Pancreas (tissue), 10 donors: Measurements from ENCODE around the gene SUN1. TPM values are rescaled to one million over a fixed set of nuclear protein-coding genes. Genes with fewer than 3 reads are reported as not detected.

Source experiments
- ATAC-seq, 4 donors: fragments of 200-7000 bp; cut with Tn5 transposase; one replicate each; pipeline versions ENCODE4 v1.8.0 to v1.9.1; 2020; ENCODE audit warnings: mild to moderate bottlenecking in 4 of 4, moderate library complexity in 4 of 4
- DNase-seq, 6 donors: peaks; one replicate each; pipeline ENCODE4 v3.0.0-alpha.2; 2020
- FAIRE-seq: peaks from 2 replicates; lab custom pipeline; 2012; peaks lifted over from hg19 to GRCh38; lab: Jason Lieb, UNC
- H3K27ac ChIP-seq, 4 donors: fragments of 200-600 bp; sonication (generic); 1 replicate in 3 of 4; 2 replicates in 1 of 4; pipeline versions ENCODE4 v1.5.0 to v1.8.0; 2020
- H3K27me3 ChIP-seq, 4 donors: fragments of 200-600 bp; one replicate each; pipeline ENCODE4 v1.8.0; 2021
- H3K36me3 ChIP-seq, 3 donors: fragments of 200-600 bp; sonication (generic) in 1 of 3; one replicate each; pipeline versions ENCODE4 v1.5.0 to v1.8.0; 2020 to 2021
- H3K4me1 ChIP-seq, 3 donors: fragments of 200-600 bp; one replicate each; pipeline ENCODE4 v1.8.0; 2021
- H3K4me3 ChIP-seq, 4 donors: fragments of 200-600 bp; sonication (generic) in 2 of 4; one replicate each; pipeline versions ENCODE4 v1.5.0 to v1.8.0; 2020 to 2021
- H3K9me3 ChIP-seq, 4 donors: fragments of 200-600 bp; one replicate each; pipeline ENCODE4 v1.8.0; 2021
- CTCF ChIP-seq, 4 donors: fragments of 200-600 bp; sonication (generic) in 3 of 4; IDR thresholded peaks; one replicate each; pipeline versions ENCODE4 v1.5.0 to v1.8.0; 2021; ENCODE audit warnings: antibody characterized with exemption in 4 of 4
- WGBS, 2 donors: extraction: QIAGEN DNeasy Blood & Tissue Kit; methylation state at CpG; one replicate each; pipeline ENCODE4 v1.1.7; 2013; 5-methylcytosine and 5-hydroxymethylcytosine counted together
- intact Hi-C, 3 donors: fragments of 100-400 bp; cut with DNase I; formaldehyde crosslinking; loops; one replicate each; pipeline versions ENCODE4 v1.11.1 to v1.14.2; 2022
- polyA plus RNA-seq, 2 donors: library from polyadenylated mRNA; stranded (reverse); fragments of 200-250 nt; gene quantifications; one replicate each; pipeline ENCODE4 v1.2.3, GENCODE V29; 2013
- total RNA-seq, 6 donors: library from RNA; stranded (reverse); fragmentation: NEBNext Ultra II Directional in 4 of 6; extraction: Animal tissue kit (Norgen Biotek cat#: 25700) in 4 of 6; gene quantifications; one replicate each; pipeline versions ENCODE4 v1.2.1 to v1.2.4, GENCODE V29; 2021 to 2023
- donor health status: healthy with polysubstance abuse.
- donor health status: DM: no; HTN: no; CAD: no; lungs with moderate emphysema.
- donor health status: DM: no; HTN: no; CAD: no.
- donor health status: control.
- donor health status: control.
- donor health status: Bipolar disorder and iron deficiency.
- donor health status: DM: yes; HTN: yes; CAD: no.
- donor health status: DM: no; HTN: no; CAD: no.
- donor health status: DM: no; HTN: no; CAD: no.
- donor health status: DM: yes; HTN: yes; CAD: no.

Gene SUN1
- total and polyA plus RNA-seq, 8 donors = 42.6 to 93.2 (median 55.9) TPM

- peaks cover 0 to 22% (median 5%) of the 10 kb centered on the region in 3 donors for H3K36me3 ChIP-seq
- ATAC-seq (no peak), DNase-seq (peak in 1 of 6 donors; percentile 40), FAIRE-seq (no peak)
- no peaks in the 10 kb centered on the region for H3K27me3 ChIP-seq
- intact Hi-C loops = loop anchor here in 1 of 3 donors (10.0 kb wide), 2 partner anchors 55 to 155 kb away; partner anchors contain the start of gene ADAP1
- peaks cover 0 to 4% (median 0%) of the 10 kb centered on the region in 3 donors for H3K4me1 ChIP-seq
- no peak overlapping the region for H3K4me3 ChIP-seq
- no peaks in the 10 kb centered on the region for H3K9me3 ChIP-seq
- no peak overlapping the region for H3K27ac ChIP-seq
- TF ChIP-seq CTCF (IDR thresholded peaks at IDR 0.05) = no peak
- 94 to 95% methylated on average over 16 of the region's 16 CpGs for WGBS, 2 donors
These were observed 67.5 kb downstream of the SUN1 start for GRCh38 chr7:899806-900205.

GRCh38 chr7:900331-901040 is 68.2 kb downstream of the SUN1 start:
- WGBS, 2 donors = 76 to 83% methylated on average over 25 to 26 of the region's 26 CpGs
- DNase-seq (peak in 2 of 6 donors; percentile 36 to 72), ATAC-seq (no peak), FAIRE-seq (no peak)
- Histone ChIP-seq H3K4me1 (peaks cover 0 to 4% (median 0%) of the 10 kb centered on the region in 3 donors), H3K27ac (no peak overlapping the region), H3K4me3 (no peak overlapping the region), H3K9me3 (no peaks in the 10 kb centered on the region), H3K36me3 (peaks cover 0 to 16% (median 2%) of the 10 kb centered on the region in 3 donors), H3K27me3 (no peaks in the 10 kb centered on the region)
- intact Hi-C loops = loop anchor here in 1 of 3 donors (10.0 kb wide), 2 partner anchors 54 to 154 kb away; partner anchors contain the start of gene ADAP1
- no peak for TF ChIP-seq CTCF (IDR thresholded peaks at IDR 0.05)

GRCh38 chr7:901041-901387 is 68.7 kb downstream of the SUN1 start:
- no peaks in the 10 kb centered on the region for H3K9me3 ChIP-seq
- ATAC-seq (peak in 3 of 4 donors; percentile 3 to 45 (median 8)), FAIRE-seq (no peak), DNase-seq (no peak)
- H3K27me3 ChIP-seq = no peaks in the 10 kb centered on the region
- H3K27ac ChIP-seq = no peak overlapping the region
- peaks cover 0 to 11% (median 0%) of the 10 kb centered on the region in 3 donors for H3K36me3 ChIP-seq
- no peak for TF ChIP-seq CTCF (IDR thresholded peaks at IDR 0.05)
- WGBS, 2 donors = 58 to 64% methylated on average over 8 of the region's 8 CpGs
- H3K4me1 ChIP-seq = peaks cover 0 to 4% (median 0%) of the 10 kb centered on the region in 3 donors
- intact Hi-C loops = loop anchor here in 1 of 3 donors (10.0 kb wide), 2 partner anchors 54 to 154 kb away; partner anchors contain the start of gene ADAP1
- no peak overlapping the region for H3K4me3 ChIP-seq

- Histone ChIP-seq H3K36me3 (peaks cover 0 to 5% (median 0%) of the 10 kb centered on the region in 3 donors), H3K4me1 (peaks cover 0 to 4% (median 0%) of the 10 kb centered on the region in 3 donors), H3K27me3 (no peaks in the 10 kb centered on the region), H3K9me3 (no peaks in the 10 kb centered on the region), H3K27ac (no peak overlapping the region), H3K4me3 (no peak overlapping the region)
- peak; percentile 64 to 86 (median 80) for DNase-seq
- ATAC-seq = peak; percentile 44 to 81 (median 66)
- FAIRE-seq = no peak
- intact Hi-C loops = loop anchor here in 1 of 3 donors (10.0 kb wide), 2 partner anchors 53 to 153 kb away; partner anchors contain the start of gene ADAP1
- TF ChIP-seq CTCF (IDR thresholded peaks at IDR 0.05) = no peak
- WGBS, 2 donors = 37 to 49% methylated on average over 16 to 24 of the region's 24 CpGs
These were observed 69.3 kb downstream of the SUN1 start for GRCh38 chr7:901388-902154.
